Neuronal stem cell (in vitro differentiated cells): Measurements from ENCODE around the gene CLNK.

Experiments used
- DNase-seq: peaks from one replicate; pipeline ENCODE4 v3.0.0-alpha.2; 2013; ENCODE audit warnings: low spot score
- H2AFZ ChIP-seq: one replicate; pipeline ENCODE4 v1.6.1; 2013; ENCODE audit warnings: mild to moderate bottlenecking, low read length, inconsistent platforms
- H2AK5ac ChIP-seq: 2 replicates; pipeline ENCODE4 v1.6.1; 2013; ENCODE audit warnings: low read depth, mild to moderate bottlenecking, inconsistent platforms, low read length, moderate library complexity, mixed read lengths
- H2BK120ac ChIP-seq: 2 replicates; pipeline ENCODE4 v1.6.1; 2013; ENCODE audit warnings: low read depth, mild to moderate bottlenecking, inconsistent platforms, low read length, moderate library complexity, mixed read lengths
- H2BK12ac ChIP-seq: one replicate; pipeline ENCODE4 v1.6.1; 2013; ENCODE audit warnings: low read length, inconsistent platforms
- H2BK15ac ChIP-seq: 2 replicates; pipeline ENCODE4 v1.6.1; 2013; ENCODE audit warnings: mild to moderate bottlenecking, low read length, inconsistent platforms, mixed read lengths
- H2BK5ac ChIP-seq: one replicate; pipeline ENCODE4 v1.6.1; 2013; ENCODE audit warnings: inconsistent platforms, mild to moderate bottlenecking, low read length, moderate library complexity
- H3K14ac ChIP-seq: one replicate; pipeline ENCODE4 v1.6.1; 2013; ENCODE audit warnings: low read length, inconsistent platforms
- H3K18ac ChIP-seq: 2 replicates; pipeline ENCODE4 v1.6.1; 2013; ENCODE audit warnings: low read length, inconsistent platforms
- H3K23ac ChIP-seq: 2 replicates; pipeline ENCODE4 v1.6.1; 2013; ENCODE audit warnings: low read depth, mild to moderate bottlenecking, mixed read lengths, low read length, inconsistent platforms; ENCODE audit not compliant: poor library complexity
- H3K27ac ChIP-seq: replicated peaks from 3 replicates; pipeline ENCODE4 v1.5.1; 2013; ENCODE audit warnings: low read length, inconsistent platforms
- H3K27me3 ChIP-seq, 3 experiments: 2 replicates each; pipeline ENCODE4 v1.6.1; 2013; ENCODE audit warnings: low read length in 3 of 3, mild to moderate bottlenecking in 2 of 3, inconsistent platforms in 1 of 3, low read depth in 1 of 3, mixed read lengths in 1 of 3, moderate library complexity in 1 of 3; ENCODE audit not compliant: control insufficient read depth in 3 of 3, insufficient read depth in 3 of 3
- H3K36me3 ChIP-seq, 2 donors: replicated peaks in 1 of 2; 2 replicates each; pipeline ENCODE4 v1.6.1; 2013; ENCODE audit warnings: low read length in 2 of 2; ENCODE audit not compliant: control insufficient read depth in 2 of 2, insufficient read depth in 2 of 2
- H3K4ac ChIP-seq: 2 replicates; pipeline ENCODE4 v1.6.1; 2013; ENCODE audit warnings: inconsistent platforms, mild to moderate bottlenecking, low read length, moderate library complexity
- H3K4me1 ChIP-seq, 2 donors: 1 replicate in 1 of 2; 2 replicates in 1 of 2; pipeline ENCODE4 v1.6.1; 2013; ENCODE audit warnings: low read length in 2 of 2, low read depth in 1 of 2; ENCODE audit not compliant: control insufficient read depth in 2 of 2, insufficient read depth in 1 of 2
- H3K4me2 ChIP-seq: one replicate; pipeline ENCODE4 v1.6.1; 2013; ENCODE audit warnings: mild to moderate bottlenecking, low read length, inconsistent platforms; ENCODE audit not compliant: insufficient read depth, poor library complexity, severe bottlenecking
- H3K4me3 ChIP-seq, 2 donors: 2 replicates each; pipeline ENCODE4 v1.5.1; 2013; ENCODE audit warnings: low read length in 2 of 2, mild to moderate bottlenecking in 2 of 2, inconsistent platforms in 1 of 2, moderate library complexity in 1 of 2
- H3K79me1 ChIP-seq: one replicate; pipeline ENCODE4 v1.6.1; 2013; ENCODE audit warnings: low read depth, mild to moderate bottlenecking, inconsistent platforms, low read length, moderate library complexity
- H3K9ac ChIP-seq: one replicate; pipeline ENCODE4 v1.6.1; 2013; ENCODE audit warnings: mild to moderate bottlenecking, low read depth, low read length, inconsistent platforms; ENCODE audit not compliant: poor library complexity
- H3K9me3 ChIP-seq, 2 donors: replicated peaks in 1 of 2; 2 replicates each; pipeline versions ENCODE3 to v1.6.1; 2013; ENCODE audit warnings: low read length in 2 of 2, mild to moderate bottlenecking in 2 of 2, inconsistent platforms in 1 of 2, low read depth in 1 of 2, mixed read lengths in 1 of 2, moderate library complexity in 1 of 2; ENCODE audit not compliant: control insufficient read depth in 2 of 2, insufficient read depth in 1 of 2
- H4K8ac ChIP-seq: one replicate; pipeline ENCODE4 v1.6.1; 2013; ENCODE audit warnings: low read depth, mild to moderate bottlenecking, inconsistent platforms, low read length, moderate library complexity
- H4K91ac ChIP-seq: one replicate; pipeline ENCODE4 v1.6.1; 2013; ENCODE audit warnings: low read length, low read depth, mild to moderate bottlenecking, inconsistent platforms; ENCODE audit not compliant: poor library complexity
- WGBS, 2 donors: extraction: QIAGEN DNeasy Blood & Tissue Kit; methylation state at CpG; one replicate each; pipeline ENCODE4 v1.1.7; 2013; ENCODE audit warnings: missing lambda C conversion rate in 2 of 2, mixed read lengths in 1 of 2; ENCODE audit not compliant: insufficient read length in 2 of 2, insufficient replicate concordance in 1 of 2; ENCODE audit errors: extremely low coverage in 2 of 2; 5-methylcytosine and 5-hydroxymethylcytosine counted together

CLNK gene

GRCh38 chr4:10729366-10729765 is 44.8 kb upstream of the CLNK start:
- Histone ChIP-seq H3K9ac (no peak overlapping the region), H3K18ac (no peak overlapping the region), H4K91ac (no peak overlapping the region), H3K79me1 (no peaks in the 10 kb centered on the region), H3K14ac (no peak overlapping the region), H2BK12ac (no peak overlapping the region), H3K9me3 (no peaks in the 10 kb centered on the region), H3K27ac (no peak overlapping the region), H3K4me3 (no peak overlapping the region), H4K8ac (no peak overlapping the region), H3K4ac (no peak overlapping the region), H3K4me1 (peaks cover 0 to 2% of the 10 kb centered on the region in 2 donors), H2AFZ (no peak overlapping the region), H3K23ac (no peak overlapping the region), H3K27me3 (no peaks in the 10 kb centered on the region), H3K4me2 (no peak overlapping the region), H3K36me3 (no peaks in the 10 kb centered on the region), H2BK5ac (no peak overlapping the region), H2AK5ac (no peak overlapping the region), H2BK120ac (no peak overlapping the region), H2BK15ac (no peak overlapping the region)
- WGBS, 2 donors, result no CpG with 5 or more reads among the region's 2 CpGs
- no peak for DNase-seq

- H3K14ac ChIP-seq, result no peak overlapping the region
- H2AFZ ChIP-seq, result no peak overlapping the region
- no peak overlapping the region for H2BK5ac ChIP-seq
- no peak overlapping the region for H2BK12ac ChIP-seq
- no peak overlapping the region for H3K4ac ChIP-seq
- whole genome bisulfite sequencing, 2 donors, result no CpG with 5 or more reads among the region's 4 CpGs
- H3K18ac ChIP-seq, result no peak overlapping the region
- H3K4me1 ChIP-seq, result peaks cover 0 to 2% of the 10 kb centered on the region in 2 donors
- no peak overlapping the region for H4K91ac ChIP-seq
- H3K9me3 ChIP-seq, result no peaks in the 10 kb centered on the region
- H3K4me2 ChIP-seq, result no peak overlapping the region
- no peak overlapping the region for H2AK5ac ChIP-seq
- H4K8ac ChIP-seq, result no peak overlapping the region
- no peaks in the 10 kb centered on the region for H3K36me3 ChIP-seq
- H3K79me1 ChIP-seq, result no peaks in the 10 kb centered on the region
- no peak overlapping the region for H3K27ac ChIP-seq
- DNase-seq, result no peak
- H3K9ac ChIP-seq, result no peak overlapping the region
- no peak overlapping the region for H2BK120ac ChIP-seq
- no peaks in the 10 kb centered on the region for H3K27me3 ChIP-seq
- no peak overlapping the region for H3K23ac ChIP-seq
- no peak overlapping the region for H2BK15ac ChIP-seq
- H3K4me3 ChIP-seq, result no peak overlapping the region
Measured at GRCh38 chr4:10728016-10728415, 43.4 kb upstream of the CLNK start.

- no peak overlapping the region for H3K4me3 ChIP-seq
- H3K18ac ChIP-seq, result no peak overlapping the region
- H3K14ac ChIP-seq, result no peak overlapping the region
- no peak overlapping the region for H2BK120ac ChIP-seq
- no peak overlapping the region for H3K23ac ChIP-seq
- no peaks in the 10 kb centered on the region for H3K9me3 ChIP-seq
- H3K4me1 ChIP-seq, result peaks cover 0 to 2% of the 10 kb centered on the region in 2 donors
- H3K4ac ChIP-seq, result no peak overlapping the region
- no peak overlapping the region for H2AK5ac ChIP-seq
- H3K4me2 ChIP-seq, result no peak overlapping the region
- no peak overlapping the region for H2BK12ac ChIP-seq
- H2BK15ac ChIP-seq, result no peak overlapping the region
- no peak for DNase-seq
- H3K27ac ChIP-seq, result no peak overlapping the region
- no peaks in the 10 kb centered on the region for H3K36me3 ChIP-seq
- H3K79me1 ChIP-seq, result no peaks in the 10 kb centered on the region
- no CpG with 5 or more reads among the region's 6 CpGs for WGBS, 2 donors
- no peak overlapping the region for H2BK5ac ChIP-seq
- no peaks in the 10 kb centered on the region for H3K27me3 ChIP-seq
- H4K91ac ChIP-seq, result no peak overlapping the region
- H4K8ac ChIP-seq, result no peak overlapping the region
- no peak overlapping the region for H2AFZ ChIP-seq
- H3K9ac ChIP-seq, result no peak overlapping the region
Measured at GRCh38 chr4:10727140-10727880, 42.7 kb upstream of the CLNK start.

- no peak overlapping the region for H2BK12ac ChIP-seq
- no CpG with 5 or more reads among the region's 4 CpGs for WGBS, 2 donors
- H2AFZ ChIP-seq, result no peak overlapping the region
- no peak overlapping the region for H2AK5ac ChIP-seq
- H4K91ac ChIP-seq, result no peak overlapping the region
- H2BK120ac ChIP-seq, result no peak overlapping the region
- no peaks in the 10 kb centered on the region for H3K36me3 ChIP-seq
- peaks cover 0 to 1% of the 10 kb centered on the region in 2 donors for H3K9me3 ChIP-seq
- no peak overlapping the region for H3K9ac ChIP-seq
- H3K4me3 ChIP-seq, result no peak overlapping the region
- H3K14ac ChIP-seq, result no peak overlapping the region
- H3K79me1 ChIP-seq, result no peaks in the 10 kb centered on the region
- H3K27me3 ChIP-seq, result no peaks in the 10 kb centered on the region
- peaks cover 0 to 2% of the 10 kb centered on the region in 2 donors for H3K4me1 ChIP-seq
- no peak overlapping the region for H2BK15ac ChIP-seq
- no peak overlapping the region for H3K4ac ChIP-seq
- H3K27ac ChIP-seq, result no peak overlapping the region
- H3K23ac ChIP-seq, result no peak overlapping the region
- no peak for DNase-seq
- H4K8ac ChIP-seq, result no peak overlapping the region
- H3K4me2 ChIP-seq, result no peak overlapping the region
- no peak overlapping the region for H3K18ac ChIP-seq
- H2BK5ac ChIP-seq, result no peak overlapping the region
Measured at GRCh38 chr4:10722957-10723356, 38.4 kb upstream of the CLNK start.
